ENCODE results near the gene CCDC43. TPM values are rescaled to one million over a fixed set of nuclear protein-coding genes. Genes with fewer than 3 reads are reported as not detected.

Gene CCDC43
- total RNA-seq, 4 donors from 2014 or later = 16.7 to 21.0 (median 18.6) TPM

GRCh38 chr17:44647736-44648135 lies 41.8 kb downstream of the CCDC43 start:
- Histone ChIP-seq H3K4me3 (no peak overlapping the region), H3K27me3 (peaks cover 34% of the 10 kb centered on the region), H3K27ac (no peak overlapping the region), H3K9me3 (no peaks in the 10 kb centered on the region), H3K4me1 (no peaks in the 10 kb centered on the region), H3K36me3 (no peaks in the 10 kb centered on the region)
- ATAC-seq = no peak
- TF ChIP-seq EP300 (IDR thresholded peaks at IDR 0.05) (no peak), POLR2AphosphoS5 (IDR thresholded peaks at IDR 0.05) (no peak), POLR2A (IDR thresholded peaks at IDR 0.05) (no peak), CTCF (IDR thresholded peaks at IDR 0.05) (no peak)

- no peak for TF ChIP-seq POLR2AphosphoS5 (IDR thresholded peaks at IDR 0.05)
- TF ChIP-seq POLR2A (IDR thresholded peaks at IDR 0.05) = no peak
- no peak for TF ChIP-seq EP300 (IDR thresholded peaks at IDR 0.05)
- TF ChIP-seq CTCF (IDR thresholded peaks at IDR 0.05) = no peak
- Histone ChIP-seq H3K4me1 (no peaks in the 10 kb centered on the region), H3K27me3 (peaks cover 25% of the 10 kb centered on the region), H3K27ac (no peak overlapping the region), H3K36me3 (no peaks in the 10 kb centered on the region), H3K9me3 (no peaks in the 10 kb centered on the region), H3K4me3 (no peak overlapping the region)
- no peak for ATAC-seq
- 79 to 88% methylated on average over 4 of the region's 4 CpGs for WGBS, 2 donors (ENCODE audit: low coverage in 1 of 2)
These were observed 43.3 kb downstream of the CCDC43 start for GRCh38 chr17:44646280-44646679.

- Histone ChIP-seq H3K9me3 (no peaks in the 10 kb centered on the region), H3K4me3 (no peak overlapping the region), H3K4me1 (no peaks in the 10 kb centered on the region), H3K27ac (no peak overlapping the region), H3K27me3 (peaks cover 25% of the 10 kb centered on the region), H3K36me3 (no peaks in the 10 kb centered on the region)
- WGBS, 2 donors (ENCODE audit: low coverage in 1 of 2) = 88 to 91% methylated on average over 5 to 6 of the region's 12 CpGs
- TF ChIP-seq POLR2A (IDR thresholded peaks at IDR 0.05) = no peak
- TF ChIP-seq POLR2AphosphoS5 (IDR thresholded peaks at IDR 0.05) = no peak
- TF ChIP-seq CTCF (IDR thresholded peaks at IDR 0.05) = no peak
- no peak for TF ChIP-seq EP300 (IDR thresholded peaks at IDR 0.05)
- ATAC-seq = no peak
These were observed 44.2 kb downstream of the CCDC43 start for GRCh38 chr17:44645341-44645740.

GRCh38 chr17:44642834-44643233 lies 46.7 kb downstream of the CCDC43 start:
- H3K36me3 ChIP-seq = no peaks in the 10 kb centered on the region
- no peak overlapping the region for H3K4me3 ChIP-seq
- no peak overlapping the region for H3K27ac ChIP-seq
- H3K4me1 ChIP-seq = no peaks in the 10 kb centered on the region
- TF ChIP-seq EP300 (IDR thresholded peaks at IDR 0.05) (no peak), CTCF (IDR thresholded peaks at IDR 0.05) (no peak)
- ATAC-seq = no peak
- H3K27me3 ChIP-seq = peaks cover 28% of the 10 kb centered on the region
- 26 to 30% methylated on average over 5 to 6 of the region's 7 CpGs for WGBS, 2 donors (ENCODE audit: low coverage in 1 of 2)
- H3K9me3 ChIP-seq = no peaks in the 10 kb centered on the region

GRCh38 chr17:44637066-44637465 lies 52.5 kb downstream of the CCDC43 start:
- ATAC-seq = no peak

More at GRCh38 chr17:44637066-44637465, 52.5 kb downstream of the CCDC43 start:
- H3K27ac ChIP-seq = no peak overlapping the region
- WGBS, 2 donors (ENCODE audit: low coverage in 1 of 2) = 67% methylated on average over 1 of the region's 1 CpG; no CpG with 5 or more reads in 1 of the 2 donors
- peaks cover 10% of the 10 kb centered on the region for H3K27me3 ChIP-seq
- no peaks in the 10 kb centered on the region for H3K9me3 ChIP-seq
- H3K4me1 ChIP-seq = no peaks in the 10 kb centered on the region
- H3K36me3 ChIP-seq = no peaks in the 10 kb centered on the region
- no peak overlapping the region for H3K4me3 ChIP-seq
- TF ChIP-seq POLR2AphosphoS5 (IDR thresholded peaks at IDR 0.05) (no peak), POLR2A (IDR thresholded peaks at IDR 0.05) (no peak), EP300 (IDR thresholded peaks at IDR 0.05) (no peak), CTCF (IDR thresholded peaks at IDR 0.05) (no peak)
